Endothelial cell of umbilical vein (primary cell): Measurements from ENCODE around the gene TNFAIP6. TPM values are rescaled to one million over a fixed set of nuclear protein-coding genes. Genes with fewer than 3 reads are reported as not detected.

Experiments
- BruUV-seq: library from RNA; stranded (reverse); fragments of 400-500 nt; replicated peaks from 2 replicates; lab custom pipeline; 2021; lab: Mats Ljungman, UMichigan
- CTCF ChIA-PET: fragments of 300-600, 350-600 bp; sonication (Branson Sonifier 250); formaldehyde crosslinking; loops from one replicate; lab custom pipeline; 2021; ENCODE audit warnings: antibody characterized with exemption, inconsistent platforms; lab: Charles Lee
- POLR2A ChIA-PET: fragments of 300-600, 350-600 bp; sonication (Branson Sonifier 250); formaldehyde crosslinking; loops from one replicate; lab custom pipeline; 2021; ENCODE audit warnings: antibody characterized with exemption, inconsistent platforms; lab: Charles Lee
- DNase-seq: peaks from one replicate; pipeline ENCODE4 v3.0.0-alpha.2; 2011; ENCODE audit warnings: low read depth, low spot score
- FAIRE-seq: peaks from 2 replicates; lab custom pipeline; 2011; peaks lifted over from hg19 to GRCh38; lab: Jason Lieb, UNC
- H2AFZ ChIP-seq: 2 replicates; pipeline ENCODE4 v1.6.0; 2012; ENCODE audit warnings: low read depth, low read length, control low read depth, inconsistent platforms
- H3K27ac ChIP-seq: 2 replicates; pipeline ENCODE4 v1.5.1; 2011; ENCODE audit warnings: low read depth, mild to moderate bottlenecking, control low read depth, low read length, moderate library complexity; ENCODE audit not compliant: insufficient read depth
- H3K27me3 ChIP-seq, 2 experiments: 2 replicates each; pipeline versions ENCODE4 v1.6.0 to v1.6.1; 2011; ENCODE audit warnings: low read length in 2 of 2, mixed read lengths in 1 of 2; ENCODE audit not compliant: control insufficient read depth in 2 of 2, insufficient read depth in 2 of 2
- H3K36me3 ChIP-seq, 2 experiments: 2 replicates in 1 of 2; 3 replicates in 1 of 2; pipeline ENCODE4 v1.5.1; 2011; ENCODE audit warnings: low read length in 2 of 2, mild to moderate bottlenecking in 1 of 2, moderate library complexity in 1 of 2; ENCODE audit not compliant: control insufficient read depth in 2 of 2, insufficient read depth in 2 of 2; ENCODE audit errors: extremely low read depth in 1 of 2
- H3K4me1 ChIP-seq: 3 replicates; pipeline ENCODE4 v1.5.1; 2011; ENCODE audit warnings: mild to moderate bottlenecking, low read length; ENCODE audit not compliant: control insufficient read depth, insufficient read depth; ENCODE audit errors: extremely low read depth
- H3K4me2 ChIP-seq: 2 replicates; pipeline ENCODE4 v1.6.1; 2011; ENCODE audit warnings: low read length, control low read depth, mixed read lengths; ENCODE audit not compliant: insufficient read depth
- H3K4me3 ChIP-seq, 3 experiments: fragments of 200-600 bp in 1 of 3; sonication (generic), shearing (Covaris generic) in 1 of 3; replicated peaks in 1 of 3; 2 replicates each; pipeline ENCODE4 v1.5.1; 2011 to 2016; ENCODE audit warnings: control low read depth in 3 of 3, low read length in 3 of 3, mild to moderate bottlenecking in 2 of 3, inconsistent platforms in 1 of 3, low read depth in 1 of 3, moderate library complexity in 1 of 3; ENCODE audit not compliant: insufficient read depth in 1 of 3
- H3K79me2 ChIP-seq: 2 replicates; pipeline ENCODE4 v1.6.0; 2012; ENCODE audit warnings: low read length, inconsistent platforms; ENCODE audit not compliant: control insufficient read depth, insufficient read depth
- H3K9ac ChIP-seq: replicated peaks from 2 replicates; pipeline ENCODE3; 2011; ENCODE audit warnings: low read length, control low read depth; ENCODE audit not compliant: insufficient read depth; ENCODE audit errors: extremely low read depth
- H3K9me1 ChIP-seq: replicated peaks from 3 replicates; pipeline ENCODE4 v1.6.0; 2011; ENCODE audit warnings: mild to moderate bottlenecking, low read length; ENCODE audit not compliant: control insufficient read depth, insufficient read depth; ENCODE audit errors: extremely low read depth
- H3K9me3 ChIP-seq: replicated peaks from 2 replicates; pipeline ENCODE4 v1.5.1; 2012; ENCODE audit warnings: low read length, inconsistent platforms; ENCODE audit not compliant: control insufficient read depth, insufficient read depth
- H4K20me1 ChIP-seq: replicated peaks from 2 replicates; pipeline ENCODE3; 2011; ENCODE audit warnings: mild to moderate bottlenecking, low read length; ENCODE audit not compliant: control insufficient read depth, insufficient read depth; ENCODE audit errors: extremely low read depth
- EZH2 ChIP-seq: IDR thresholded peaks from 2 replicates; pipeline ENCODE4 v1.6.1; 2012; ENCODE audit warnings: borderline replicate concordance, low read depth, mild to moderate bottlenecking, moderate library complexity, low read length, inconsistent platforms; ENCODE audit not compliant: severe bottlenecking
- FOS ChIP-seq: IDR thresholded peaks from 2 replicates; pipeline ENCODE4 v1.6.1; 2011; ENCODE audit warnings: mild to moderate bottlenecking, low read length, moderate library complexity, borderline replicate concordance; ENCODE audit not compliant: insufficient read depth
- GATA2 ChIP-seq: IDR thresholded peaks from 2 replicates; pipeline ENCODE4 v1.7.0; 2011; ENCODE audit warnings: low read depth, mild to moderate bottlenecking, moderate library complexity, mixed read lengths, low read length; ENCODE audit not compliant: insufficient read length, insufficient read depth
- JUN ChIP-seq: IDR thresholded peaks from 2 replicates; pipeline ENCODE4 v1.6.1; 2011; ENCODE audit warnings: borderline replicate concordance, low read depth; ENCODE audit not compliant: insufficient read length, insufficient read depth
- MYC ChIP-seq: IDR thresholded peaks from one replicate; pipeline ENCODE4 v1.6.1; 2011; ENCODE audit warnings: mild to moderate bottlenecking, low read depth, low read length
- POLR2A ChIP-seq: IDR thresholded peaks from 2 replicates; pipeline ENCODE4 v1.6.1; 2012; ENCODE audit warnings: low read depth, mild to moderate bottlenecking, control low read depth, low read length
- POLR2AphosphoS5 ChIP-seq: IDR thresholded peaks from 2 replicates; pipeline ENCODE4 v1.6.1; 2012; ENCODE audit warnings: low read depth, mild to moderate bottlenecking, control low read depth, low read length, moderate library complexity; ENCODE audit not compliant: insufficient read depth
- dilution Hi-C: fragments of 300-500 bp; cut with MboI; formaldehyde crosslinking; loops from one replicate; pipeline ENCODE4 v1.15.0; 2019; ENCODE audit warnings: low sequenced_read_pairs; ENCODE audit not compliant: extremely low pct_ligation_motif_present
- intact Hi-C: fragments of 100-400 bp; cut with micrococcal nuclease; formaldehyde crosslinking; loops from one replicate; pipeline ENCODE4 v1.10.0; 2022
- polyA plus RNA-seq, 4 experiments: library from polyadenylated mRNA; depleted of rRNA in 3 of 4; stranded (reverse) in 3 of 4; unstranded in 1 of 4; fragments of >200 nt; gene quantifications; 2 replicates each; pipeline versions ENCODE4 v1.2.1 to v1.2.3, GENCODE V29; 2011 to 2012; ENCODE audit warnings: missing spikeins in 1 of 4
- total RNA-seq: library from RNA; stranded (reverse); gene quantifications from 2 replicates; pipeline ENCODE4 v1.2.3, GENCODE V29; 2021
- TF ChIP-seq, protein P1 (sequence below), 2 donors: IDR thresholded peaks; 1 replicate in 1 of 2; 2 replicates in 1 of 2; pipeline ENCODE4 v1.5.1; 2011; ENCODE audit warnings: low read length in 2 of 2, mild to moderate bottlenecking in 2 of 2, moderate library complexity in 2 of 2, control low read depth in 1 of 2, inconsistent platforms in 1 of 2, low read depth in 1 of 2; ENCODE audit not compliant: insufficient read depth in 1 of 2; ENCODE audit errors: extremely low read depth in 1 of 2
- TF ChIP-seq, protein P2 (sequence below): IDR thresholded peaks from 2 replicates; pipeline ENCODE4 v1.6.1; 2011; ENCODE audit not compliant: insufficient read depth, insufficient read length

TNFAIP6 gene
- total and polyA plus RNA-seq, 2 donors (not counting 3 experiments of a cell fraction or from before 2014, with no cell fraction given) = not detected

DNA sequence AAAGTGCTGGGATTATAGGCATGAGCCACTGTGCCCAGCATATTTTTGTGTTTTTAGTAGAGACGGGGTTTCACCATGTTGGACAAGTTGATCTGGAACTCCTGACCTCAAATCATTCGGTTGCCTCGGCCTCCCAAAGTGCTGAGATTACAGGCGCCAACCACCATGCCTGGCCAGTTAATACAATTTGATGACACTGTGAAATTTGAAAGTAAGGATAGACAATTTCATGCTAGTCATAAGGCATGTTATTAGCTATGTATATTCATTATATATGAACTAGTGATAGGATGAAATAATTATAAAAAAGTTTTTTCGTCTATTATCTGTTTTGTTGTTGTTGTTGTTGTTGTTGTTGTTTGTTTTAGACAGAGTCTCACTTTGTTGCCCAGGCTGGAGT, 43.8 kb downstream of the TNFAIP6 start:
- dilution Hi-C loops = no loop called here
- Histone ChIP-seq H3K79me2 (no peaks in the 10 kb centered on the region), H3K9me3 (no peaks in the 10 kb centered on the region), H3K36me3 (no peaks in the 10 kb centered on the region), H3K9me1 (no peaks in the 10 kb centered on the region), H3K27me3 (no peaks in the 10 kb centered on the region), H3K4me2 (no peak overlapping the region), H3K4me3 (no peak overlapping the region), H4K20me1 (no peaks in the 10 kb centered on the region), H2AFZ (no peak overlapping the region), H3K27ac (no peak overlapping the region), H3K9ac (no peak overlapping the region), H3K4me1 (no peaks in the 10 kb centered on the region)
- TF ChIP-seq, protein P1, sequence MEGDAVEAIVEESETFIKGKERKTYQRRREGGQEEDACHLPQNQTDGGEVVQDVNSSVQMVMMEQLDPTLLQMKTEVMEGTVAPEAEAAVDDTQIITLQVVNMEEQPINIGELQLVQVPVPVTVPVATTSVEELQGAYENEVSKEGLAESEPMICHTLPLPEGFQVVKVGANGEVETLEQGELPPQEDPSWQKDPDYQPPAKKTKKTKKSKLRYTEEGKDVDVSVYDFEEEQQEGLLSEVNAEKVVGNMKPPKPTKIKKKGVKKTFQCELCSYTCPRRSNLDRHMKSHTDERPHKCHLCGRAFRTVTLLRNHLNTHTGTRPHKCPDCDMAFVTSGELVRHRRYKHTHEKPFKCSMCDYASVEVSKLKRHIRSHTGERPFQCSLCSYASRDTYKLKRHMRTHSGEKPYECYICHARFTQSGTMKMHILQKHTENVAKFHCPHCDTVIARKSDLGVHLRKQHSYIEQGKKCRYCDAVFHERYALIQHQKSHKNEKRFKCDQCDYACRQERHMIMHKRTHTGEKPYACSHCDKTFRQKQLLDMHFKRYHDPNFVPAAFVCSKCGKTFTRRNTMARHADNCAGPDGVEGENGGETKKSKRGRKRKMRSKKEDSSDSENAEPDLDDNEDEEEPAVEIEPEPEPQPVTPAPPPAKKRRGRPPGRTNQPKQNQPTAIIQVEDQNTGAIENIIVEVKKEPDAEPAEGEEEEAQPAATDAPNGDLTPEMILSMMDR (IDR thresholded peaks at IDR 0.05; ENCODE audit: extremely low read depth in 1 of 2, insufficient read depth in 1 of 2, low read depth in 1 of 2, low read length in 2 of 2) = no peak
- TF ChIP-seq FOS = no peak
- no peak for TF ChIP-seq POLR2A
- TF ChIP-seq GATA2 = no peak
- TF ChIP-seq POLR2AphosphoS5 = no peak
- TF ChIP-seq EZH2 = no peak
- TF ChIP-seq JUN = no peak
- TF ChIP-seq, protein P2, sequence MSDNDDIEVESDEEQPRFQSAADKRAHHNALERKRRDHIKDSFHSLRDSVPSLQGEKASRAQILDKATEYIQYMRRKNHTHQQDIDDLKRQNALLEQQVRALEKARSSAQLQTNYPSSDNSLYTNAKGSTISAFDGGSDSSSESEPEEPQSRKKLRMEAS = no peak
- TF ChIP-seq MYC = no peak
- intact Hi-C loops = no loop called here
- no peak for DNase-seq
- ChIA-PET CTCF (no interaction called here), POLR2A (no interaction called here)
- no TSS peak for BruUV-seq
- FAIRE-seq = no peak
